Measurements from ENCODE around the gene MYOC.

- no peak for TF ChIP-seq POLR2A (IDR thresholded peaks at IDR 0.05)
- no peak for TF ChIP-seq CTCF (IDR thresholded peaks at IDR 0.05)
- no peak for TF ChIP-seq EP300 (IDR thresholded peaks at IDR 0.05)
Measured at GRCh38 chr1:171652234-171652822, at the start of gene MYOC.

Measured in tibial nerve (tissue), 4 donors.